Measurements from ENCODE around the gene LMBR1.

- TF ChIP-seq CTCF (IDR thresholded peaks at IDR 0.05) (no peak), POLR2A (IDR thresholded peaks at IDR 0.05; ENCODE audit: low read depth) (no peak)
These were observed 69.5 kb downstream of the LMBR1 start for GRCh38 chr7:156823435-156823834.
